Measurements from ENCODE around the gene PILRA. TPM values are rescaled to one million over a fixed set of nuclear protein-coding genes. Genes with fewer than 3 reads are reported as not detected.

The PILRA gene
- total RNA-seq, 1 donor from 2014 or later = 25.8 TPM

- no peak for TF ChIP-seq CTCF (IDR thresholded peaks at IDR 0.05)
- Histone ChIP-seq H3K36me3 (no peaks in the 10 kb centered on the region), H3K9me3 (no peaks in the 10 kb centered on the region), H3K27me3 (no peaks in the 10 kb centered on the region), H3K4me1 (no peaks in the 10 kb centered on the region), H3K4me3 (no peak overlapping the region), H3K27ac (no peak overlapping the region)
- no peak for DNase-seq (ENCODE audit: low spot score in 2 of 2)
- intact Hi-C loops (cut with DNase I) = no loop called here
Observed at GRCh38 chr7:100386940-100387339, 13.7 kb downstream of the PILRA start.

DNA sequence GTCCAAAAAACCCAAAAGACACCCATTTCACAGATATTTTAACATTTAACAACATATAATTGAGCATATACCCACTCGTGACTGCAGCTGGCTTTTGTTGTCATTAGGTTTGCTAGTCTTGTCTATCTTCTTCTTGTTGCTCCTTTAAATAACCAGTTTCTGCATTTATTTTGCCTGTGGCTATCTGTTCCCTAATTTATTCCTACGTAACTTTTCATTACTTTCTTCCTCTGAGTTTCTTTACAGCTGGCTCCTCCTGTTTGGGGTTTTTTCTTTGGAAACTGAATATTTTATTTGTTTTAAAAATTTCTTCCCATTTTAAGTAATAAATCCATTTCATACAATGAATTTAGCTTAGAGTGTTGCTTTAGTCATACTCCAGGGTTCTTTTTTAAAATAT lies 14.4 kb downstream of the PILRA start:
- DNase-seq (ENCODE audit: low spot score in 2 of 2) = no peak
- intact Hi-C loops (cut with DNase I) = no loop called here
- H3K27ac ChIP-seq = no peak overlapping the region
- no peaks in the 10 kb centered on the region for H3K9me3 ChIP-seq
- H3K36me3 ChIP-seq = no peaks in the 10 kb centered on the region
- TF ChIP-seq CTCF (IDR thresholded peaks at IDR 0.05) = no peak
- H3K4me1 ChIP-seq = no peaks in the 10 kb centered on the region
- H3K4me3 ChIP-seq = no peak overlapping the region
- H3K27me3 ChIP-seq = no peaks in the 10 kb centered on the region

DNA sequence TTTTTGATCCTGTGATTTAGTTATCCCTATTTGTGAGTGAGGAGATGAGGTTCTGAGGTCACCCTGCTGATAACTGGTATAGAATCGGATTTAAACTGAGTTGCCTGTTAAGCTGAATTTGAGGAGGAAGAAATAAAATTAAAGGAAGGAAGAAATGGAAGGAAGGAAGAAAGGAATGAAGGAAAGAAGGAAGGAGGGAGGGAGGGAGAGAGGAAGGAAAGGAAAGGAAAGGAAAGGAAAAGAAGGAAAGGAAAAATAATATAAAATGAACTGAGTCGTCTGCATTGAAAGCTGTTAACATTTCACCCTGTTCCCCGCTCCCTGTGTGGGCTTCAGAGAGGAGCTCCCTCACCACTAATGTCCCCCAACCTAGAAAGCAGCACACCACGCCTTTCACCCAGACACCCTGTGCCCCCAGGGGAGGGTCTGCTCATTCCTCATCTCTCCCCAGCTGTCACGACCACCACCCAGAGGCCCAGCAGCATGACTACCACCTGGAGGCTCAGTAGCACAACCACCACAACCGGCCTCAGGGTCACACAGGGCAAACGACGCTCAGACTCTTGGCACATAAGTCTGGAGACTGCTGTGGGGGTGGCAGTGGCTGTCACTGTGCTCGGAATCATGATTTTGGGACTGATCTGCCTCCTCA lies 16.3 kb downstream of the PILRA start:
- intact Hi-C loops (cut with DNase I) = no loop called here
- no peak for TF ChIP-seq CTCF (IDR thresholded peaks at IDR 0.05)
- DNase-seq (ENCODE audit: low spot score in 2 of 2) = no peak
- no peaks in the 10 kb centered on the region for H3K27me3 ChIP-seq
- no peak overlapping the region for H3K27ac ChIP-seq
- H3K9me3 ChIP-seq = no peaks in the 10 kb centered on the region
- no peaks in the 10 kb centered on the region for H3K4me1 ChIP-seq
- H3K4me3 ChIP-seq = no peak overlapping the region
- H3K36me3 ChIP-seq = no peaks in the 10 kb centered on the region

- H3K4me3 ChIP-seq = no peak overlapping the region
- H3K27me3 ChIP-seq = no peaks in the 10 kb centered on the region
- H3K9me3 ChIP-seq = no peaks in the 10 kb centered on the region
- DNase-seq (ENCODE audit: low spot score in 2 of 2) = no peak
- intact Hi-C loops (cut with DNase I) = no loop called here
- H3K4me1 ChIP-seq = no peaks in the 10 kb centered on the region
- no peak overlapping the region for H3K27ac ChIP-seq
- TF ChIP-seq CTCF (IDR thresholded peaks at IDR 0.05) = no peak
- no peaks in the 10 kb centered on the region for H3K36me3 ChIP-seq
Observed at GRCh38 chr7:100390286-100391009, 17.2 kb downstream of the PILRA start.

- TF ChIP-seq CTCF (IDR thresholded peaks at IDR 0.05) = no peak
- intact Hi-C loops (cut with DNase I) = no loop called here
- DNase-seq (ENCODE audit: low spot score in 2 of 2) = no peak
- Histone ChIP-seq H3K4me3 (no peak overlapping the region), H3K27me3 (no peaks in the 10 kb centered on the region), H3K27ac (no peak overlapping the region), H3K9me3 (no peaks in the 10 kb centered on the region), H3K4me1 (no peaks in the 10 kb centered on the region), H3K36me3 (no peaks in the 10 kb centered on the region)
Observed at GRCh38 chr7:100393233-100393905, 20.1 kb downstream of the PILRA start.

All from ascending aorta (tissue), 2 donors.